ENCODE data around the gene ZNF496.

DNA sequence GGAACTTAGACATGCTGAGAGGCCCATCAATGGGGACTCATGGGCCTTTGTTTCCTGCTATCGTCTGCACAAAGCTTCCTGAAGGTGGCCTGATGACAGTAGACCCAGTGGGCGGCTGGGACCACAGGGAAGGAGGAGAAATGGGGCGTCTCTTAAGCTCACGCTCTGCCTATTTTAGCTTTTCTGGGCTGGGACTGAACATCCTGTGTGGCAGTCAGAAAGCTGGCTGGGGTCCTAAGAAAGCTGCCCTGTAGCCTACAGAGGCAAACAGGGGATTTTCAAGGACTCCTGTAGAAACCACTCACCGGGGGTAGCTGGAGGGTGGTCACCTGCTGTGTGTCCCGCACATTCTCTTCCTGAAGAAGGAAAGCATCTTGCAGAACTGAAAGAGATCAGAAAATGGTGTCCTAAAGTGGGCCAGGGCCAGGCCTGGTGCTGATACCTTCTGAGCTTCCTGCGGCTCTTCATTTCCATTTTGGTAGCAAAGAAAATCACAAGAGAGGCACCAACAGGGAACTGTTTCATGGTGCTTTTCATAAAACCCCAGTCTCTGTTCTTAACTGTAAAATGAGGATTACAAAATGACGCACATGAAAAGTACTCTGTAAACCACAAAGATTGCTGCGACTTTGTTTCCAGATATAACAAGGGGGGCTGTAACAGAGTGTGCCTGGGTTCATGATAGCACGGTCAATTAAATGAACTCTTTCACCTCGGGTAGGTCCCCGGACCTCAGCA lies 8.6 kb downstream of the ZNF496 start:
- TF ChIP-seq, protein P1, sequence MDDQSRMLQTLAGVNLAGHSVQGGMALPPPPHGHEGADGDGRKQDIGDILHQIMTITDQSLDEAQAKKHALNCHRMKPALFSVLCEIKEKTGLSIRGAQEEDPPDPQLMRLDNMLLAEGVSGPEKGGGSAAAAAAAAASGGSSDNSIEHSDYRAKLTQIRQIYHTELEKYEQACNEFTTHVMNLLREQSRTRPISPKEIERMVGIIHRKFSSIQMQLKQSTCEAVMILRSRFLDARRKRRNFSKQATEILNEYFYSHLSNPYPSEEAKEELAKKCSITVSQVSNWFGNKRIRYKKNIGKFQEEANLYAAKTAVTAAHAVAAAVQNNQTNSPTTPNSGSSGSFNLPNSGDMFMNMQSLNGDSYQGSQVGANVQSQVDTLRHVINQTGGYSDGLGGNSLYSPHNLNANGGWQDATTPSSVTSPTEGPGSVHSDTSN (CRISPR knock-in tag; IDR thresholded peaks at IDR 0.05; ENCODE audit: borderline replicate concordance): no peak
- TF ChIP-seq, protein P2, sequence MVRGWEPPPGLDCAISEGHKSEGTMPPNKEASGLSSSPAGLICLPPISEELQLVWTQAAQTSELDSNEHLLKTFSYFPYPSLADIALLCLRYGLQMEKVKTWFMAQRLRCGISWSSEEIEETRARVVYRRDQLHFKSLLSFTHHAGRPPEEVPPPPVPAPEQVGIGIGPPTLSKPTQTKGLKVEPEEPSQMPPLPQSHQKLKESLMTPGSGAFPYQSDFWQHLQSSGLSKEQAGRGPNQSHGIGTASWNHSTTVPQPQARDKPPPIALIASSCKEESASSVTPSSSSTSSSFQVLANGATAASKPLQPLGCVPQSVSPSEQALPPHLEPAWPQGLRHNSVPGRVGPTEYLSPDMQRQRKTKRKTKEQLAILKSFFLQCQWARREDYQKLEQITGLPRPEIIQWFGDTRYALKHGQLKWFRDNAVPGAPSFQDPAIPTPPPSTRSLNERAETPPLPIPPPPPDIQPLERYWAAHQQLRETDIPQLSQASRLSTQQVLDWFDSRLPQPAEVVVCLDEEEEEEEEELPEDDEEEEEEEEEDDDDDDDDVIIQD (CRISPR knock-in tag; IDR thresholded peaks at IDR 0.05; ENCODE audit: low read depth): no peak
- TF ChIP-seq NFE2L1 (CRISPR knock-in tag; IDR thresholded peaks at IDR 0.05; ENCODE audit: borderline replicate concordance): no peak
- no peak for TF ChIP-seq EZH2 (conservative IDR thresholded peaks at IDR 0.05; ENCODE audit: low read depth, low read length)
